Measurements from ENCODE around the gene RNF19B. TPM values are rescaled to one million over a fixed set of nuclear protein-coding genes. Genes with fewer than 3 reads are reported as not detected.

The RNF19B gene
- total and polyA plus RNA-seq, 10 of the 15 experiments (the other 5 are each of a cell fraction or from before 2014, with no cell fraction given), result 2.8 to 32.6 (median 16.6) TPM

DNA sequence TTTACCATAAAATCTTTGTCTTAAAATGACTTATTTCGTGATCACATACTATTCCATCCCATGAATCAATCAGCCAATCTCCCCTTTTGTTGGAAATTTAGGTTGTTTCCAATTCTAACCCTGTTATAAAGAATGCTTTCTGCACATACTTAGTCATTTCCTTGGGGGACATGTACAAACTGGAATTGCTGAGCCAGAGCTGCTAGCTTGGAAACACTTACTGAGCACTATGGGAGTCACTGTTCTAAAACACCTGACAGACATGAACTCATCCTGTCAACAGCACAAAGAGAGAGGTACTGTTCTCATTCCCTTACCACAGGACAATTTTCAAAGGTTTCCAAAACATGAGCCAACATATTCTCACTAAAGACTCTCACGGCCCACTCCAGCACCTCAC is 40.0 kb upstream of the RNF19B start:
- ChIA-PET RAD21 (ENCODE audit: unreplicated experiment) (interaction anchor here (1.0 to 1.7 kb wide), 2 partner anchors 8 to 70 kb away, joined by 3 to 9 read pairs; no protein-coding TSS in a partner anchor), POLR2A (interaction anchor here (1.1 to 1.6 kb wide), 2 partner anchors 17 to 24 kb away, joined by 3 to 4 read pairs; no protein-coding TSS in a partner anchor), CTCF (interaction anchor here (0.6 to 2.2 kb wide), 8 partner anchors 11 to 132 kb away, joined by 3 to 5 read pairs (median 4); no protein-coding TSS in a partner anchor), SMC1A (ENCODE audit: uncharacterized antibody, unreplicated experiment) (interaction anchor here (0.7 to 7.2 kb wide), 7 partner anchors 8 to 129 kb away, joined by 3 to 51 read pairs (median 4); no protein-coding TSS in a partner anchor)
- Histone ChIP-seq H3K79me2 (ENCODE audit: control insufficient read depth, insufficient read depth, low read length) (no peaks in the 10 kb centered on the region), H3K9me3 (replicated peaks; ENCODE audit: control insufficient read depth, insufficient read depth, low read length) (no peaks in the 10 kb centered on the region), H4K20me1 (ENCODE audit: control insufficient read depth, insufficient read depth) (no peaks in the 10 kb centered on the region; the same call in 1 of the 2 replicates), H3K27ac (ENCODE audit: control insufficient read depth, insufficient read depth) (peak overlapping the region; percentile 30), H3K4me2 (ENCODE audit: control insufficient read depth, insufficient read depth) (no peak overlapping the region), H3K27me3 (replicated peaks in 1 of 2; ENCODE audit: control insufficient read depth in 2 of 2, insufficient read depth in 2 of 2, low read length in 1 of 2) (no peaks in the 10 kb centered on the region), H3K9ac (ENCODE audit: control insufficient read depth, insufficient read depth, low read length) (no peak overlapping the region), H2AFZ (ENCODE audit: control insufficient read depth, low read depth, low read length) (no peak overlapping the region), H3K36me3 (ENCODE audit: control insufficient read depth in 2 of 2, insufficient read depth in 2 of 2, low read length in 1 of 2) (peaks cover 13 to 21% of the 10 kb centered on the region in 2 experiments), H3K4me1 (ENCODE audit: control insufficient read depth, insufficient read depth, low read length) (peaks cover 5% of the 10 kb centered on the region; the same call in 1 of the 2 replicates), H3K4me3 (no peak overlapping the region)
- in situ Hi-C loops (cut with MboI) (loop anchor here (5.0 kb wide), 1 partner anchor 72 kb away; no protein-coding TSS in a partner anchor), intact Hi-C loops (cut with micrococcal nuclease; ENCODE audit: unreplicated experiment) (no loop called here)
- peak; percentile 33 for ATAC-seq
- BruUV-seq (replicated peaks), result no TSS peak
- 94% methylated on average over 2 of the region's 2 CpGs for WGBS (ENCODE audit: insufficient coverage, insufficient replicate concordance, low lambda C conversion rate, missing lambda C conversion rate)
- TF ChIP-seq RAD21 (IDR thresholded peaks at IDR 0.05; ENCODE audit: insufficient read depth, low read depth, low read length), result no peak
- TF ChIP-seq HDGF (IDR thresholded peaks at IDR 0.05), result no peak
- TF ChIP-seq FOXK2 (IDR thresholded peaks at IDR 0.05), result no peak
- no peak for TF ChIP-seq NFXL1 (IDR thresholded peaks at IDR 0.05; ENCODE audit: borderline replicate concordance)
- TF ChIP-seq, protein P1, sequence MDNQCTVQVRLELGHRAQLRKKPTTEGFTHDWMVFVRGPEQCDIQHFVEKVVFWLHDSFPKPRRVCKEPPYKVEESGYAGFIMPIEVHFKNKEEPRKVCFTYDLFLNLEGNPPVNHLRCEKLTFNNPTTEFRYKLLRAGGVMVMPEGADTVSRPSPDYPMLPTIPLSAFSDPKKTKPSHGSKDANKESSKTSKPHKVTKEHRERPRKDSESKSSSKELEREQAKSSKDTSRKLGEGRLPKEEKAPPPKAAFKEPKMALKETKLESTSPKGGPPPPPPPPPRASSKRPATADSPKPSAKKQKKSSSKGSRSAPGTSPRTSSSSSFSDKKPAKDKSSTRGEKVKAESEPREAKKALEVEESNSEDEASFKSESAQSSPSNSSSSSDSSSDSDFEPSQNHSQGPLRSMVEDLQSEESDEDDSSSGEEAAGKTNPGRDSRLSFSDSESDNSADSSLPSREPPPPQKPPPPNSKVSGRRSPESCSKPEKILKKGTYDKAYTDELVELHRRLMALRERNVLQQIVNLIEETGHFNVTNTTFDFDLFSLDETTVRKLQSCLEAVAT (IDR thresholded peaks at IDR 0.05), result no peak
- no peak for TF ChIP-seq ZNF622 (IDR thresholded peaks at IDR 0.05)
- no peak for TF ChIP-seq CHD2 (IDR thresholded peaks at IDR 0.05; ENCODE audit: borderline replicate concordance, low read depth, low read length)
- TF ChIP-seq, protein P2, sequence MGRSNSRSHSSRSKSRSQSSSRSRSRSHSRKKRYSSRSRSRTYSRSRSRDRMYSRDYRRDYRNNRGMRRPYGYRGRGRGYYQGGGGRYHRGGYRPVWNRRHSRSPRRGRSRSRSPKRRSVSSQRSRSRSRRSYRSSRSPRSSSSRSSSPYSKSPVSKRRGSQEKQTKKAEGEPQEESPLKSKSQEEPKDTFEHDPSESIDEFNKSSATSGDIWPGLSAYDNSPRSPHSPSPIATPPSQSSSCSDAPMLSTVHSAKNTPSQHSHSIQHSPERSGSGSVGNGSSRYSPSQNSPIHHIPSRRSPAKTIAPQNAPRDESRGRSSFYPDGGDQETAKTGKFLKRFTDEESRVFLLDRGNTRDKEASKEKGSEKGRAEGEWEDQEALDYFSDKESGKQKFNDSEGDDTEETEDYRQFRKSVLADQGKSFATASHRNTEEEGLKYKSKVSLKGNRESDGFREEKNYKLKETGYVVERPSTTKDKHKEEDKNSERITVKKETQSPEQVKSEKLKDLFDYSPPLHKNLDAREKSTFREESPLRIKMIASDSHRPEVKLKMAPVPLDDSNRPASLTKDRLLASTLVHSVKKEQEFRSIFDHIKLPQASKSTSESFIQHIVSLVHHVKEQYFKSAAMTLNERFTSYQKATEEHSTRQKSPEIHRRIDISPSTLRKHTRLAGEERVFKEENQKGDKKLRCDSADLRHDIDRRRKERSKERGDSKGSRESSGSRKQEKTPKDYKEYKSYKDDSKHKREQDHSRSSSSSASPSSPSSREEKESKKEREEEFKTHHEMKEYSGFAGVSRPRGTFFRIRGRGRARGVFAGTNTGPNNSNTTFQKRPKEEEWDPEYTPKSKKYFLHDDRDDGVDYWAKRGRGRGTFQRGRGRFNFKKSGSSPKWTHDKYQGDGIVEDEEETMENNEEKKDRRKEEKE (IDR thresholded peaks at IDR 0.05), result no peak
- TF ChIP-seq, protein P3, sequence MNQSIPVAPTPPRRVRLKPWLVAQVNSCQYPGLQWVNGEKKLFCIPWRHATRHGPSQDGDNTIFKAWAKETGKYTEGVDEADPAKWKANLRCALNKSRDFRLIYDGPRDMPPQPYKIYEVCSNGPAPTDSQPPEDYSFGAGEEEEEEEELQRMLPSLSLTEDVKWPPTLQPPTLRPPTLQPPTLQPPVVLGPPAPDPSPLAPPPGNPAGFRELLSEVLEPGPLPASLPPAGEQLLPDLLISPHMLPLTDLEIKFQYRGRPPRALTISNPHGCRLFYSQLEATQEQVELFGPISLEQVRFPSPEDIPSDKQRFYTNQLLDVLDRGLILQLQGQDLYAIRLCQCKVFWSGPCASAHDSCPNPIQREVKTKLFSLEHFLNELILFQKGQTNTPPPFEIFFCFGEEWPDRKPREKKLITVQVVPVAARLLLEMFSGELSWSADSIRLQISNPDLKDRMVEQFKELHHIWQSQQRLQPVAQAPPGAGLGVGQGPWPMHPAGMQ (IDR thresholded peaks at IDR 0.05; ENCODE audit: borderline replicate concordance), result no peak
- TF ChIP-seq, protein P4, sequence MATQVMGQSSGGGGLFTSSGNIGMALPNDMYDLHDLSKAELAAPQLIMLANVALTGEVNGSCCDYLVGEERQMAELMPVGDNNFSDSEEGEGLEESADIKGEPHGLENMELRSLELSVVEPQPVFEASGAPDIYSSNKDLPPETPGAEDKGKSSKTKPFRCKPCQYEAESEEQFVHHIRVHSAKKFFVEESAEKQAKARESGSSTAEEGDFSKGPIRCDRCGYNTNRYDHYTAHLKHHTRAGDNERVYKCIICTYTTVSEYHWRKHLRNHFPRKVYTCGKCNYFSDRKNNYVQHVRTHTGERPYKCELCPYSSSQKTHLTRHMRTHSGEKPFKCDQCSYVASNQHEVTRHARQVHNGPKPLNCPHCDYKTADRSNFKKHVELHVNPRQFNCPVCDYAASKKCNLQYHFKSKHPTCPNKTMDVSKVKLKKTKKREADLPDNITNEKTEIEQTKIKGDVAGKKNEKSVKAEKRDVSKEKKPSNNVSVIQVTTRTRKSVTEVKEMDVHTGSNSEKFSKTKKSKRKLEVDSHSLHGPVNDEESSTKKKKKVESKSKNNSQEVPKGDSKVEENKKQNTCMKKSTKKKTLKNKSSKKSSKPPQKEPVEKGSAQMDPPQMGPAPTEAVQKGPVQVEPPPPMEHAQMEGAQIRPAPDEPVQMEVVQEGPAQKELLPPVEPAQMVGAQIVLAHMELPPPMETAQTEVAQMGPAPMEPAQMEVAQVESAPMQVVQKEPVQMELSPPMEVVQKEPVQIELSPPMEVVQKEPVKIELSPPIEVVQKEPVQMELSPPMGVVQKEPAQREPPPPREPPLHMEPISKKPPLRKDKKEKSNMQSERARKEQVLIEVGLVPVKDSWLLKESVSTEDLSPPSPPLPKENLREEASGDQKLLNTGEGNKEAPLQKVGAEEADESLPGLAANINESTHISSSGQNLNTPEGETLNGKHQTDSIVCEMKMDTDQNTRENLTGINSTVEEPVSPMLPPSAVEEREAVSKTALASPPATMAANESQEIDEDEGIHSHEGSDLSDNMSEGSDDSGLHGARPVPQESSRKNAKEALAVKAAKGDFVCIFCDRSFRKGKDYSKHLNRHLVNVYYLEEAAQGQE (IDR thresholded peaks at IDR 0.05; ENCODE audit: low read depth, low read length), result no peak
- TF ChIP-seq HDAC2 (IDR thresholded peaks at IDR 0.05), result no peak
- no peak for DNase-seq (ENCODE audit: low read depth, low spot score)
- FAIRE-seq, result no peak
